ENCODE results near the gene LRCH3.

The LRCH3 gene

GRCh38 chr3:197750396-197750831 lies 40.6 kb upstream of the LRCH3 start:
- TF ChIP-seq CTCF (IDR thresholded peaks at IDR 0.05) = no peak

- no peak for TF ChIP-seq CTCF (IDR thresholded peaks at IDR 0.05)
Observed at GRCh38 chr3:197750858-197751737, 40.0 kb upstream of the LRCH3 start.

GRCh38 chr3:197752107-197752506 lies 38.9 kb upstream of the LRCH3 start:
- no peak for TF ChIP-seq CTCF (IDR thresholded peaks at IDR 0.05)

GRCh38 chr3:197753263-197753662 lies 37.8 kb upstream of the LRCH3 start:
- TF ChIP-seq CTCF (IDR thresholded peaks at IDR 0.05) = no peak

GRCh38 chr3:197756704-197757103 lies 34.4 kb upstream of the LRCH3 start:
- TF ChIP-seq CTCF (IDR thresholded peaks at IDR 0.05) = no peak

GRCh38 chr3:197758512-197758911 lies 32.5 kb upstream of the LRCH3 start:
- TF ChIP-seq CTCF (IDR thresholded peaks at IDR 0.05) = no peak

- no peak for TF ChIP-seq CTCF (IDR thresholded peaks at IDR 0.05)
Observed at GRCh38 chr3:197761784-197762183, 29.3 kb upstream of the LRCH3 start.

All from LNCAP (cell line).